ENCODE measurements around the gene AGA. TPM values are rescaled to one million over a fixed set of nuclear protein-coding genes. Genes with fewer than 3 reads are reported as not detected.

The AGA gene
- total and polyA plus RNA-seq, 2 donors (not counting 1 experiment from before 2014, with no cell fraction given): 28.2 to 35.3 TPM

- ChIA-PET POLR2A (no interaction called here), CTCF (interaction anchor here (1.2 kb wide), 1 partner anchor 10 kb away, joined by 3 read pairs; no protein-coding TSS in a partner anchor)
- no peak for ATAC-seq (ENCODE audit: low read depth)
Observed at GRCh38 chr4:177464026-177464425, 21.8 kb upstream of the AGA start.

GRCh38 chr4:177461606-177462005 lies 19.4 kb upstream of the AGA start:
- TF ChIP-seq, protein P1, sequence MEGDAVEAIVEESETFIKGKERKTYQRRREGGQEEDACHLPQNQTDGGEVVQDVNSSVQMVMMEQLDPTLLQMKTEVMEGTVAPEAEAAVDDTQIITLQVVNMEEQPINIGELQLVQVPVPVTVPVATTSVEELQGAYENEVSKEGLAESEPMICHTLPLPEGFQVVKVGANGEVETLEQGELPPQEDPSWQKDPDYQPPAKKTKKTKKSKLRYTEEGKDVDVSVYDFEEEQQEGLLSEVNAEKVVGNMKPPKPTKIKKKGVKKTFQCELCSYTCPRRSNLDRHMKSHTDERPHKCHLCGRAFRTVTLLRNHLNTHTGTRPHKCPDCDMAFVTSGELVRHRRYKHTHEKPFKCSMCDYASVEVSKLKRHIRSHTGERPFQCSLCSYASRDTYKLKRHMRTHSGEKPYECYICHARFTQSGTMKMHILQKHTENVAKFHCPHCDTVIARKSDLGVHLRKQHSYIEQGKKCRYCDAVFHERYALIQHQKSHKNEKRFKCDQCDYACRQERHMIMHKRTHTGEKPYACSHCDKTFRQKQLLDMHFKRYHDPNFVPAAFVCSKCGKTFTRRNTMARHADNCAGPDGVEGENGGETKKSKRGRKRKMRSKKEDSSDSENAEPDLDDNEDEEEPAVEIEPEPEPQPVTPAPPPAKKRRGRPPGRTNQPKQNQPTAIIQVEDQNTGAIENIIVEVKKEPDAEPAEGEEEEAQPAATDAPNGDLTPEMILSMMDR (IDR thresholded peaks at IDR 0.05): no peak
- TF ChIP-seq EZH2 (IDR thresholded peaks at IDR 0.05; ENCODE audit: borderline replicate concordance, insufficient read depth, low read depth, low read length, poor library complexity, severe bottlenecking): no peak
- Histone ChIP-seq H3K4me2 (replicated peaks; ENCODE audit: low read depth, low read length, poor library complexity, severe bottlenecking) (no peak overlapping the region), H3K27me3 (replicated peaks in 1 of 4; ENCODE audit: control extremely low read depth in 1 of 4, control insufficient read depth in 3 of 4, insufficient read depth in 4 of 4, low read length in 3 of 4) (no peaks in the 10 kb centered on the region), H4K20me1 (ENCODE audit: control insufficient read depth, insufficient read depth, low read length, poor library complexity, severe bottlenecking) (no peaks in the 10 kb centered on the region), H3K27ac (ENCODE audit: low read length in 2 of 2) (no peak overlapping the region), H3K4me1 (ENCODE audit: control insufficient read depth in 2 of 2, insufficient read depth in 2 of 2, low read length in 2 of 2) (no peaks in the 10 kb centered on the region), H3K79me2 (ENCODE audit: control insufficient read depth, insufficient read depth, low read length) (no peaks in the 10 kb centered on the region), H3K36me3 (replicated peaks in 1 of 2; ENCODE audit: control extremely low read depth in 1 of 2, control insufficient read depth in 1 of 2, extremely low read depth in 1 of 2, insufficient read depth in 2 of 2, low read length in 1 of 2) (no peaks in the 10 kb centered on the region), H3K4me3 (ENCODE audit: control extremely low read depth in 1 of 5, extremely low read depth in 1 of 5, insufficient read depth in 1 of 5, low read depth in 2 of 5, low read length in 4 of 5) (no peak overlapping the region), H3K9ac (ENCODE audit: low read length) (no peak overlapping the region), H3K9me3 (ENCODE audit: control extremely low read depth in 1 of 3, control insufficient read depth in 2 of 3, insufficient read depth in 1 of 3, low read length in 2 of 3) (no peaks in the 10 kb centered on the region), H2AFZ (ENCODE audit: insufficient read depth, low read depth, low read length, poor library complexity, severe bottlenecking) (no peak overlapping the region)
- Mint-ChIP-seq H3K9me3 (ENCODE audit: insufficient read depth) (no peaks in the 10 kb centered on the region), H3K4me1 (no peaks in the 10 kb centered on the region), H3K27ac (no peak overlapping the region), H3K27me3 (no peaks in the 10 kb centered on the region), H3K4me3 (no peak overlapping the region)
- ATAC-seq (ENCODE audit: low read depth): no peak
- ChIA-PET CTCF (no interaction called here), POLR2A (no interaction called here)
- DNase-seq: no peak
- 100% methylated on average over 4 of the region's 5 CpGs for WGBS (ENCODE audit: insufficient coverage)
- intact Hi-C loops (cut with micrococcal nuclease): no loop called here

More at GRCh38 chr4:177464026-177464425, 21.8 kb upstream of the AGA start:
- Mint-ChIP-seq H3K27ac (no peak overlapping the region), H3K4me3 (no peak overlapping the region), H3K27me3 (no peaks in the 10 kb centered on the region), H3K4me1 (no peaks in the 10 kb centered on the region), H3K9me3 (ENCODE audit: insufficient read depth) (no peaks in the 10 kb centered on the region)
- no peak for DNase-seq
- TF ChIP-seq EZH2 (IDR thresholded peaks at IDR 0.05; ENCODE audit: borderline replicate concordance, insufficient read depth, low read depth, low read length, poor library complexity, severe bottlenecking): no peak
- TF ChIP-seq, protein P1 (IDR thresholded peaks at IDR 0.05): no peak
- 98% methylated on average over 4 of the region's 4 CpGs for WGBS (ENCODE audit: insufficient coverage)
- Histone ChIP-seq H3K9ac (ENCODE audit: low read length) (no peak overlapping the region), H3K27ac (ENCODE audit: low read length in 2 of 2) (no peak overlapping the region), H3K9me3 (ENCODE audit: control extremely low read depth in 1 of 3, control insufficient read depth in 2 of 3, insufficient read depth in 1 of 3, low read length in 2 of 3) (no peaks in the 10 kb centered on the region), H4K20me1 (ENCODE audit: control insufficient read depth, insufficient read depth, low read length, poor library complexity, severe bottlenecking) (no peaks in the 10 kb centered on the region), H3K4me1 (ENCODE audit: control insufficient read depth in 2 of 2, insufficient read depth in 2 of 2, low read length in 2 of 2) (no peaks in the 10 kb centered on the region), H2AFZ (ENCODE audit: insufficient read depth, low read depth, low read length, poor library complexity, severe bottlenecking) (no peak overlapping the region), H3K27me3 (replicated peaks in 1 of 4; ENCODE audit: control extremely low read depth in 1 of 4, control insufficient read depth in 3 of 4, insufficient read depth in 4 of 4, low read length in 3 of 4) (no peaks in the 10 kb centered on the region), H3K4me3 (ENCODE audit: control extremely low read depth in 1 of 5, extremely low read depth in 1 of 5, insufficient read depth in 1 of 5, low read depth in 2 of 5, low read length in 4 of 5) (no peak overlapping the region), H3K79me2 (ENCODE audit: control insufficient read depth, insufficient read depth, low read length) (no peaks in the 10 kb centered on the region), H3K36me3 (replicated peaks in 1 of 2; ENCODE audit: control extremely low read depth in 1 of 2, control insufficient read depth in 1 of 2, extremely low read depth in 1 of 2, insufficient read depth in 2 of 2, low read length in 1 of 2) (no peaks in the 10 kb centered on the region), H3K4me2 (replicated peaks; ENCODE audit: low read depth, low read length, poor library complexity, severe bottlenecking) (no peak overlapping the region)
- intact Hi-C loops (cut with micrococcal nuclease): no loop called here

Measured in B cell (primary cell).